HG02938 (cell line): ENCODE data around the gene SAP25.
A peak's percentile ranks its signal among the peaks of the same experiment; 100 is the strongest.

Experiments used
- ATAC-seq: cut with Tn5 transposase; IDR thresholded peaks from one replicate; pipeline ENCODE4 v1.9.1; 2021; ENCODE audit warnings: mild to moderate bottlenecking, moderate library complexity; ENCODE audit not compliant: unreplicated experiment

SAP25 gene

DNA sequence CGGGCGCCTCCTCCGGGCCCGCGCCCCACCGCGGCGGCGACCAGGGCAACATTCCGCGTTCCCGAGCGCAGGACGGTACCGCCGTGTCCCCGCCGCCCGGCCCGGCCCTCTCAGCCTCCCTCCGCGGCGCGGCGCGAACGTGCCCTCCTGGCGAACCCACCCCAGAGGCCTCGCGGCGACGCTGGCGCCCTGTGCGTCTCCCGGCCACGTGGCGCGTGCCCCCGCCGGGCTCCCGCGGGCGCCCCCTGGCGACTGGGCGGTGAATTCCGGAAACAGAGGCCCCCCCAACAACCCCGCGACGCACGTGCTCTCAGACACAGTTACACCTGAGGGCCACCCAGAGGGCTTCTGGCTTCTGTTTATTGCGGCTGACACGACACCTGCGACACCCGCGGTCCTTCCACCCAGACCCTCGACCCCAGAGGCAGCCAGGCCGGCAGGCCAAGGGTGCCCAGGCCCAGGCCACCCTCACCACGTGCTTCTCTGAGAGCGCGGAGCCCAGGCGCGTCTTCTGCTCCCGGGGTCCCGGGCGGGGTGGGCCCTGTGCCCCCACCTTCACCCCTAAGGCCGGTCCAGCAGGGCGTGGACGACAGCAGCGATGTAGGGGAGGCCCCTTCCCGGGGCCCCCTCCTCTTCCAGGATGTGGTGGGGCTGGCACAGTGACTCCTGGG lies at the start of gene SAP25:
SAP25 (minus strand) TSS at position 210 of the 671 bp plus-strand sequence; CDS start at position 52, 158 bp downstream.
- no peak for ATAC-seq

- no peak for ATAC-seq
These were observed 47.9 kb upstream of the SAP25 start for GRCh38 chr7:100621554-100621953.

DNA sequence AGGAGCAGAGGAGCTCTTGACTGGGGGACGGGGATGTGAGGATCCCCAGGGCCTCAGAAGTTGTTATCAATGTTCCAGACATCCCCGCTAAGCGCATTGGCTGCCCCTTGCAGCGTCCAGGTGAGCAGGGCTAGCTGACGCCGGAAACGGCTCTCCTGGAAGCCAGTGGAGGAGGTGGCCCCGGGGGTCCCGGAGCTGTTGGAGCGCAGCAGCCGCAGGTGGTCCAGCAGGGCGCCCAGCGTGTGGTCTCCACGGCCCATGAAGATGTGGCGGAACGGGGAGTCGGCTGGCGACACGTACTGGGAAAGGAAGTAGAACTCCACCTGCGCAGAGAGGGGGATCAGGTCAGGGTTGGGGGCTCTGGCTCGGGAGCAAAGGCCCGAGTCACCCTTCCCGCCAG lies 47.1 kb upstream of the SAP25 start:
- ATAC-seq: no peak

GRCh38 chr7:100620239-100620638 lies 46.5 kb upstream of the SAP25 start:
- no peak for ATAC-seq

- no peak for ATAC-seq
These were observed 40.7 kb upstream of the SAP25 start for GRCh38 chr7:100614308-100614861.

DNA sequence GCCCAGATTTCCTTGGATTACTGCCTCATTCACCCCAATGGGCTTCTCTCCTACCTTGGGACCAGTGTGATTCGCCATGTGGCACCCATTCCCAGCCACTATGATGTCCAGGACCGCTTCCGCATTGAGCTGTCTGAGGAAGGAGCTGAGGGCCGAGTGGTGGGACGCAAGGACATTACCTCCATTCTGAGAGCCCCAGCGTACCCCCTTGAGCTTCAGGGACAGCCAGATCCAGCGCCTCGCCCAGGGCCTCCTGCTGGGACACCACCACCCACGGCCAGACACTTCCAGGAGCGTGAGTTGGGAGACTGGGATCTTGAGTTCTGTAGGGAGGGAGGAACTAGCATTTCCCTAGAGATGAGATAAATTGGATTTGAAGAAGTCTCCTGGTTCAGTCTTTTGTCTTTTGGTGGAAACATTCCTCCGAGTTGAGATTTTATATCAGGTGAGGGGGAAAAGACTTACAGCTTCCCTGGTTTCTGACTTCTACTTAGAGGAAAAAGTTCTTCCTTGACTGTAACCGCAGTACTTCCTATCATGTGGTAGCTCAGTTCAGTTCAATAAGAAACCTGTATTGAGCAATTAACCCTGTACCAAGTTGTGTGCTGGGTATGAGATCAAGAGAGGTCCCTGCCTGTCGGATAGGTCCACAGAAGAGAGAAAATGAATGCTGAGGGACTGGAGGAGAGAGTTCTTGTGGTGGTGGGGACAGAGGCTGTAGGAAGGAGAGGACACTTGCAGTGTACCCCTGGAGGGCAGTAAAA lies 39.9 kb upstream of the SAP25 start:
- ATAC-seq: no peak

GRCh38 chr7:100612730-100613390 lies 39.2 kb upstream of the SAP25 start:
- no peak for ATAC-seq

DNA sequence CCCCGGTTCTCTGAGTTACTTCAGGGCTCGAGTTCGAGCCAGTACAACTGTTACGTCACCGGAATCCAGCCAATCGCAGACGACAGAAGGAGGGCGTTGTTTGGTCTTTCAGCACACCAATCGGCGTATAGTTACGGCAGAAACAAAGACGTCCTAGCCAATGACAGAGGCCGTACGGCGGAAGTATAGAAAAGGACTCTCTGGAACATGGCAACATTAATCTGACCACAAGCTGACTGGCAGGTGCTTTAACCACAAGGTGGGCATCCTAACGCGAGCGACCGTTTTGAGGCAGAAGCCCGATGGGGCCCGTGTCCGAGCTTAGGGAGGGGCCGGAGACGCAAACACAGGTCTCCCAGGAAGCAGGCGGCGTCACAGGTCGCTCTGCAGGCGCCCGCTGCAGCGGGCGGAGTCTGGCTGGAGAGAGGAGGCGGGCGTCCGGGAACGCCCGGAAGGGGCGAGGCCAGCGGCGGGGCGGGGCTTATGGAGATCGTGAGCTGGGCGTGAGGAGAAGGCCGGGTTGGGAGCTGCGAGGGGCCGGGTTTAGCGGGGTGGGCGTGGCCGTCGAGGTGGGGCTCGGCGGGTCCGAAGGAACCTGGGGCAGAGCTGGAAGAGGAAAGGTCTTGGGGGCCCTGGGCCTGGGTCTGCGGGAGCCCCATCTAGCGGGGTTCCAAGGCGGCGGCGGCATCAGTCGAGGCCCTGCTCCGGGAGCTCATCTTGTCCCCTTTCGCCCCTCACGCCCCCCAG lies 38.5 kb upstream of the SAP25 start, which contains the start of gene MOSPD3:
MOSPD3 (plus strand) TSS at position 558 of the 747 bp plus-strand sequence. CDS start 252 bp downstream, outside the sequence.
- ATAC-seq: peak; percentile 93

DNA sequence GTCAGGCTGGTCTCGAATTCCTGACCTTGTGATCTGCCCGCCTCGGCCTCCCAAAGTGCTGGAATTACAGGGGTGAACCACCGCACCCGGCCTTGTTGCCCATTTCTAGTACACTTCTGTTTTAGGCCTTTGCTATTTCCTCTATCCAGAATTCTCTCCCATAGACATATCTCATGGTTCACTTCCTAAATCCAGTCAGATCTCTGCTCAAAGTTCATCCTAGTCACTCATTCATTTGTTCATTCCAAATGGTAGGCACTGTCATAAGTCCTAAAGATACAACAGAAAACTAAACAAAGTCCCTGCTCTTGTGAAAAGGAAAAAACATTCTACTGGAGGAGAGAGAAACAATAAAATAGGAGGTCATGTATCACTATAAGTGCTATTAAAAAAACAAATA lies 36.3 kb upstream of the SAP25 start:
- no peak for ATAC-seq

- ATAC-seq: no peak
These were observed 33.4 kb upstream of the SAP25 start for GRCh38 chr7:100607111-100607510.

DNA sequence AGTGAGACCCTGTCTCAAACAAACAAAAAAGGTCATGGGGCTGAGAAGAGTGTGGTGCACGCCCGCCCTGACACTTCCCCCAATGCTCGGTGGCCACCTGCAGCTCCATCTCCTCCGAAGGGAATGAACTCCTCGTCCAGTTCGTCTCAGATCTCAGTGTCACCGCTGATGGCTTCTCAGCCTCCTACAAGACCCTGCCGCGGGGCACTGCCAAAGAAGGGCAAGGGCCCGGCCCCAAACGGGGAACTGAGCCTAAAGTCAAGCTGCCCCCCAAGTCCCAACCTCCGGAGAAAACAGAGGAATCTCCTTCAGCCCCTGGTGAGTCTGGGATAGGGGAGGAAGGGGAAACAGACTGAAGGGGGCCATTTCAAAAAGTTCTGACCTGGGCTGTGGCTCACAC lies 32.6 kb upstream of the SAP25 start:
- ATAC-seq: no peak

DNA sequence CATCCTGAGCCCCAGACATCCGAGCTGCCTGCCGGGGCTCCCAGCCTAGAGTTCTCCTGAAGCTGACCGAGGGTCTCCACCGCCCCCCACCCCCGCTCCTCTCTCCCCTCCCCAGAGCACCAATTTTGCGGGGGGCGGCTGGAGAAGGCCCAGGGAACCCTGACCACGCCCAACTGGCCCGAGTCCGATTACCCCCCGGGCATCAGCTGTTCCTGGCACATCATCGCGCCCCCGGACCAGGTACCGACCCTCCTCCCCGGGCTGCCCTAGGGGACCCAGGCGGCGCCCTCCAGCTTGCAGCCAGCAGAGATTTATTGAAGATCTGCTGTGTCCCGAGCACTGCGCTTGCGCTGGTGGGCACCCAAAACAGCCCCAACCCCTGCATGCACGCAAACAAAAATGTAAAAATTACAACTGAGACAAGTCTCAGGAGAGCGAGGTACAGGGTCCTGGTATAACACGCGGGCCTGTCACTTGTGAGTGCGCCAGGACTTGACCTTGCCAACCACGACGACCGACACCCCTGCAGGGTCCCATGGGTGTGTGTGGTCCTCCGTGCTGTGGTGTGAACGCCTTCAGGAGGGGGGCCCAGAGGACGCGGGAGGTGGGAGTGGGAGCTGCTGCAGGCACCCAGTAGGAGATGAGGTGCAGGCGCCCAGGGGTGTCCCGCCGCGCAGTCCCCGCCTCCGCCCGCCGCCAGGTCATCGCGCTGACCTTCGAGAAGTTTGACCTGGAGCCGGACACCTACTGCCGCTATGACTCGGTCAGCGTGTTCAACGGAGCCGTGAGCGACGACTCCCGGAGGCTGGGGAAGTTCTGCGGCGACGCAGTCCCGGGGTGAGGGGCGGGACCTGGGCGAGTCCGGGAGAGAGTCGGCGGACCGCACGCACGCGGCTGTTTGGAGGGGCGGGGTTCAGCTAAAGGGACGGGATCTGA lies 31.5 kb upstream of the SAP25 start:
- no peak for ATAC-seq

GRCh38 chr7:100604028-100604975 lies 30.6 kb upstream of the SAP25 start:
- no peak for ATAC-seq

- ATAC-seq: no peak
These were observed 30.0 kb upstream of the SAP25 start for GRCh38 chr7:100603726-100604027.

DNA sequence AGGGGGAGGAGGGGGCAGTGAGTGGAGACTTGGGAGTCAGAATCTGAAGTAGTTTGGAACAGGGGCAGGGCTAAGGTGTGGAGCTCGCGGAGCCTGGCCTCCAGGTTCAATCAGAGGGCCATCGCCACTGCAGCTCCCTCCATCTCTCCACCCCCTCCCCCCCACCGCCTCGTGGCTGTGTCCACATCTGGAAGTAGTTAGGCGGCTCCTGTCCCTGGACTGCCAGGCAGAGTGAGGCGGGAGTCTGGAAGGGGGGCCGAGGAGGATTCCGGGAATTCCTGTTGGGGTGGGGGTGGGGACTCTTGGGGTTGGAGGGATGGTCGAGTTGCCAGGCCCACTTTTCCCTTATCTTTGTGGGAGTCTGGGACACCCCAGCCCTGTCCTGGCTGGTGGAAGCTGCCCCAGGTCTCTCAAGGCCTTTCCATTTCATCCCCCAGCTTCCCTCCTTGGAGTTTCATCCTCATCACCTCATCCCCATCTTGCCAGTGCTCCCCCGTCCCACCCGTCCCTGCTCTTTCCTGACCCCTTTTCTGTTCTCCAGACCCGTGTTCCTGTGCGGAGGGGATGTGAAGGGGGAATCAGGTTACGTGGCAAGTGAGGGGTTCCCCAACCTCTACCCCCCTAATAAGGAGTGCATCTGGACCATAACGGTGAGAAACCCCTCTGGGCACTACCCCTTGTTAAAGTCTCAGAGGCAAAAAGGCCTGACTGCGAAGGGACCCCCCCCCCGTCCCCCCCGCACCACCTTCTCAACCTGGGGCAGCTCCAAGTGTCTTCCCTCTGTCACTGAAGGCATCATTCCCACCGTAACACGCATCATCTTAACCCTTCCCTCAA lies 29.4 kb upstream of the SAP25 start:
- ATAC-seq: no peak

GRCh38 chr7:100600730-100601038 lies 27.0 kb upstream of the SAP25 start:
- no peak for ATAC-seq

GRCh38 chr7:100599911-100600729 lies 26.4 kb upstream of the SAP25 start:
- ATAC-seq: no peak
